HL-60 (cell line): ENCODE results near the gene UBE4B.

Source experiments
- CTCF ChIP-seq: IDR thresholded peaks from one replicate; pipeline ENCODE4 v1.5.1; 2011; ENCODE audit warnings: low read length, control low read depth, inconsistent platforms; ENCODE audit not compliant: insufficient read depth
- POLR2AphosphoS5 ChIP-seq: IDR thresholded peaks from 2 replicates; pipeline ENCODE4 v1.6.1; 2012; ENCODE audit warnings: low read depth
- REST ChIP-seq: IDR thresholded peaks from 2 replicates; pipeline ENCODE4 v1.6.1; 2012; ENCODE audit warnings: low read depth; ENCODE audit not compliant: insufficient replicate concordance
- SPI1 ChIP-seq: IDR thresholded peaks from 2 replicates; pipeline ENCODE4 v1.6.1; 2012; ENCODE audit warnings: low read depth, mild to moderate bottlenecking, borderline replicate concordance

DNA sequence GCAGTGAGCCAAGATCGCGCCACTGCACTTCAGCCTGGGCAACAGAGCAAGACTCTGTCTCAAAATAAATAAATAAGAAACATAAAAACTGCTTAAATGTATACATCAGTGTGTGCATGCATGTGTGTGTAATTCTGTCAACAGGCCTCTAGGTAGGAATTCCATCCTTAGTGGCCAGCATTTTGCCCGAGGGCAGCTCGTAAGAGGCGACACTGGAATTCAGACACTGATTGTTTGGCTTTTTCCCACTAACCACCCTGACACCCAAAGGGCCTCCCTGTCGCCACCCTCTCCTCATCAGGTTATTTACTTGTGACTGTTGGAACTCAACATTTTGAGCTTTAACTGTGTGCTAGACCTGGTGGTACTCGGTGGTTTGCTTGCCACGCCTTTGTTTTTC lies 113.6 kb downstream of the UBE4B start:
- no peak for TF ChIP-seq POLR2AphosphoS5
- TF ChIP-seq REST = no peak
- TF ChIP-seq CTCF = no peak
- no peak for TF ChIP-seq SPI1
